GM12891 (cell line): ENCODE results near the gene KIAA1755.

ENCODE experiments used
- DNase-seq: peaks from one replicate; pipeline ENCODE4 v3.0.0; 2011; ENCODE audit warnings: low spot score; ENCODE audit not compliant: insufficient read length
- FAIRE-seq: peaks from 2 replicates; lab custom pipeline; 2011; peaks lifted over from hg19 to GRCh38; lab: Jason Lieb, UNC
- PAX5 ChIP-seq: IDR thresholded peaks from 2 replicates; pipeline ENCODE4 v1.6.1; 2011; ENCODE audit warnings: low read length, moderate library complexity, mild to moderate bottlenecking; ENCODE audit not compliant: insufficient read depth, severe bottlenecking
- POLR2A ChIP-seq: IDR thresholded peaks from 2 replicates; pipeline ENCODE4 v1.6.1; 2011; ENCODE audit warnings: low read depth, low read length, control low read depth
- POLR2AphosphoS5 ChIP-seq: IDR thresholded peaks from 2 replicates; pipeline ENCODE4 v1.6.1; 2011; ENCODE audit warnings: low read depth, low read length, control low read depth
- POU2F2 ChIP-seq: IDR thresholded peaks from 2 replicates; pipeline ENCODE4 v1.6.1; 2011; ENCODE audit warnings: low read depth, mild to moderate bottlenecking, control low read depth, low read length, moderate library complexity
- SPI1 ChIP-seq: IDR thresholded peaks from 2 replicates; pipeline ENCODE4 v1.6.1; 2011; ENCODE audit warnings: low read depth, low read length, control low read depth
- TAF1 ChIP-seq: IDR thresholded peaks from 2 replicates; pipeline ENCODE4 v1.6.1; 2011; ENCODE audit warnings: low read depth, low read length, control low read depth

KIAA1755 gene

GRCh38 chr20:38170219-38170825 is 90.2 kb downstream of the KIAA1755 start:
- FAIRE-seq (no peak), DNase-seq (no peak)
- TF ChIP-seq POU2F2 (no peak), POLR2AphosphoS5 (no peak), POLR2A (no peak), SPI1 (no peak), PAX5 (no peak), TAF1 (no peak)

GRCh38 chr20:38169636-38170193 is 90.8 kb downstream of the KIAA1755 start:
- DNase-seq (no peak), FAIRE-seq (no peak)
- no peak for TF ChIP-seq POLR2AphosphoS5
- no peak for TF ChIP-seq POU2F2
- no peak for TF ChIP-seq PAX5
- TF ChIP-seq SPI1, result no peak
- no peak for TF ChIP-seq POLR2A
- no peak for TF ChIP-seq TAF1

- TF ChIP-seq PAX5 (no peak), TAF1 (no peak), POLR2A (no peak), POLR2AphosphoS5 (no peak), SPI1 (peak; percentile 68), POU2F2 (no peak)
- FAIRE-seq (no peak), DNase-seq (no peak)
Observed at GRCh38 chr20:38168791-38169589, 91.5 kb downstream of the KIAA1755 start.

- FAIRE-seq, result no peak
Observed at GRCh38 chr20:38167851-38168760, 92.4 kb downstream of the KIAA1755 start.

GRCh38 chr20:38167328-38167850 is 93.1 kb downstream of the KIAA1755 start:
- DNase-seq (no peak), FAIRE-seq (no peak)
- TF ChIP-seq PAX5 (no peak), POU2F2 (no peak), POLR2A (no peak), SPI1 (no peak), TAF1 (no peak), POLR2AphosphoS5 (no peak)

More at GRCh38 chr20:38167851-38168760, 92.4 kb downstream of the KIAA1755 start:
- TF ChIP-seq POLR2A (no peak), POLR2AphosphoS5 (no peak), PAX5 (no peak), SPI1 (no peak), POU2F2 (no peak)
- DNase-seq, result no peak

- FAIRE-seq (no peak), DNase-seq (no peak)
- no peak for TF ChIP-seq POLR2A
- no peak for TF ChIP-seq POLR2AphosphoS5
- no peak for TF ChIP-seq TAF1
- TF ChIP-seq SPI1, result no peak
- TF ChIP-seq POU2F2, result no peak
- TF ChIP-seq PAX5, result no peak
Observed at GRCh38 chr20:38166703-38167233, 93.8 kb downstream of the KIAA1755 start.

- TF ChIP-seq TAF1 (no peak), POLR2AphosphoS5 (no peak)
- no peak for FAIRE-seq
- no peak for DNase-seq
Observed at GRCh38 chr20:38165966-38166702, 94.4 kb downstream of the KIAA1755 start.

- no peak for TF ChIP-seq POU2F2
- no peak for TF ChIP-seq POLR2AphosphoS5
- no peak for TF ChIP-seq PAX5
- no peak for TF ChIP-seq TAF1
- TF ChIP-seq POLR2A, result no peak
- TF ChIP-seq SPI1, result no peak
- DNase-seq (peak; percentile 71), FAIRE-seq (peak; percentile 63)
Observed at GRCh38 chr20:38165089-38165965, 95.2 kb downstream of the KIAA1755 start, which contains the start of gene TGM2. Gene TGM2 (minus strand): TSS chr20:38165270. CDS start chr20:38165198, 72 bp downstream.
